Heart right ventricle (tissue), 16 donors: ENCODE results near the gene PLN. TPM values are rescaled to one million over a fixed set of nuclear protein-coding genes. Genes with fewer than 3 reads are reported as not detected.

Experiments
- ATAC-seq, 8 donors: fragments of 200-7000 bp; cut with Tn5 transposase; one replicate each; pipeline ENCODE4 v1.9.1; 2020; ENCODE audit warnings: mild to moderate bottlenecking in 8 of 8, moderate library complexity in 8 of 8, moderate number of reproducible peaks in 1 of 8
- DNase-seq, 2 donors: peaks; one replicate each; pipeline ENCODE4 v3.0.0-alpha.2; 2020
- H3K27ac ChIP-seq, 10 donors: fragments of 200-600 bp; sonication (generic) in 2 of 10; one replicate each; pipeline versions ENCODE4 v1.5.0 to v1.8.0; 2020 to 2022; ENCODE audit warnings: mild to moderate bottlenecking in 3 of 10
- H3K27me3 ChIP-seq, 7 donors: fragments of 200-600 bp; one replicate each; pipeline ENCODE4 v1.8.0; 2021 to 2022; ENCODE audit warnings: mild to moderate bottlenecking in 2 of 7
- H3K36me3 ChIP-seq, 9 donors: fragments of 200-600 bp; sonication (generic) in 1 of 9; one replicate each; pipeline versions ENCODE4 v1.5.0 to v1.8.0; 2020 to 2022; ENCODE audit warnings: mild to moderate bottlenecking in 2 of 9
- H3K4me1 ChIP-seq, 9 donors: fragments of 200-600 bp; sonication (generic) in 1 of 9; one replicate each; pipeline versions ENCODE4 v1.5.0 to v1.8.0; 2020 to 2022; ENCODE audit warnings: mild to moderate bottlenecking in 4 of 9
- H3K4me3 ChIP-seq, 10 donors: fragments of 200-600 bp; sonication (generic) in 2 of 10; one replicate each; pipeline versions ENCODE4 v1.5.0 to v1.8.0; 2020 to 2022; ENCODE audit warnings: mild to moderate bottlenecking in 7 of 10, moderate library complexity in 2 of 10
- H3K9me3 ChIP-seq, 11 donors: fragments of 200-600 bp in 10 of 11; sonication (generic) in 2 of 11; one replicate each; pipeline versions ENCODE4 v1.5.0 to v1.8.0; 2013 to 2022; ENCODE audit warnings: mild to moderate bottlenecking in 2 of 11, control low read depth in 1 of 11, moderate library complexity in 1 of 11
- WGBS, 2 donors: extraction: QIAGEN DNeasy Blood & Tissue Kit; methylation state at CpG; one replicate each; pipeline ENCODE4 v1.1.7; 2013; ENCODE audit warnings: inconsistent platforms in 1 of 2; 5-methylcytosine and 5-hydroxymethylcytosine counted together
- intact Hi-C, 10 donors: fragments of 100-400 bp; cut with DNase I; formaldehyde crosslinking; loops; one replicate each; pipeline versions ENCODE4 v1.11.1 to v1.14.2; 2022
- polyA plus RNA-seq, 2 donors: library from polyadenylated mRNA; stranded (reverse); fragments of 200-250 nt; gene quantifications; one replicate each; pipeline ENCODE4 v1.2.3, GENCODE V29; 2013
- total RNA-seq, 10 donors: library from RNA; stranded (reverse); fragmentation: NEBNext Ultra II Directional in 3 of 10; extraction: Animal tissue kit (Norgen Biotek cat#: 25700) in 3 of 10; gene quantifications; one replicate each; pipeline versions ENCODE4 v1.2.1 to v1.2.4, GENCODE V29; 2021 to 2023
- TF ChIP-seq, protein P1 (sequence below), 9 donors: fragments of 200-600 bp; sonication (generic) in 2 of 9; IDR thresholded peaks; one replicate each; pipeline versions ENCODE4 v1.5.0 to v1.8.0; 2021 to 2022; ENCODE audit warnings: antibody characterized with exemption in 9 of 9, mild to moderate bottlenecking in 5 of 9, moderate library complexity in 1 of 9
- donor health status: Arrhythmogenic right ventricular cardiomyopathy.
- donor health status: ischemic (EF 13 %, LVEDD 7.1; RV severe dilation, severe dysfunction).
- donor health status: healthy with polysubstance abuse.
- donor health status: DM: no; HTN: yes; CAD: no.
- donor health status: DM: no; HTN: no; CAD: no.
- donor health status: ischemic (EF 25% LVEDD 6.9; RV normal size, moderate dysfunction).
- donor health status: ischemic (EF 25% LVEDD 5.7; RV mildly dilated, moderate dysfunction).
- donor health status: healthy.
- donor health status: DM: yes; HTN: yes; CAD: no.
- donor health status: Ischemic cardiomyopathy.
- donor health status: ischemic (EF 35%, LVEDD 5.7; RV mildly dilated, moderate dysfunction).
- donor health status: nonischemic (EF 11% LVEDD 7.7; RV severe dilation, severe dysfunction).
- donor health status: DM: yes; HTN: yes; CAD: no.
- donor health status: PGD.
- donor health status: ischemic (EF 29% LVEDD 5.4; RV normal size, mild dysfunction).
- donor health status: nonischemic (EF 23%, LVEDD 6.1; RV moderate dilation, normal function).

The PLN gene
- total and polyA plus RNA-seq, 12 donors, result 764 to 3,094 (median 2,593) TPM

DNA sequence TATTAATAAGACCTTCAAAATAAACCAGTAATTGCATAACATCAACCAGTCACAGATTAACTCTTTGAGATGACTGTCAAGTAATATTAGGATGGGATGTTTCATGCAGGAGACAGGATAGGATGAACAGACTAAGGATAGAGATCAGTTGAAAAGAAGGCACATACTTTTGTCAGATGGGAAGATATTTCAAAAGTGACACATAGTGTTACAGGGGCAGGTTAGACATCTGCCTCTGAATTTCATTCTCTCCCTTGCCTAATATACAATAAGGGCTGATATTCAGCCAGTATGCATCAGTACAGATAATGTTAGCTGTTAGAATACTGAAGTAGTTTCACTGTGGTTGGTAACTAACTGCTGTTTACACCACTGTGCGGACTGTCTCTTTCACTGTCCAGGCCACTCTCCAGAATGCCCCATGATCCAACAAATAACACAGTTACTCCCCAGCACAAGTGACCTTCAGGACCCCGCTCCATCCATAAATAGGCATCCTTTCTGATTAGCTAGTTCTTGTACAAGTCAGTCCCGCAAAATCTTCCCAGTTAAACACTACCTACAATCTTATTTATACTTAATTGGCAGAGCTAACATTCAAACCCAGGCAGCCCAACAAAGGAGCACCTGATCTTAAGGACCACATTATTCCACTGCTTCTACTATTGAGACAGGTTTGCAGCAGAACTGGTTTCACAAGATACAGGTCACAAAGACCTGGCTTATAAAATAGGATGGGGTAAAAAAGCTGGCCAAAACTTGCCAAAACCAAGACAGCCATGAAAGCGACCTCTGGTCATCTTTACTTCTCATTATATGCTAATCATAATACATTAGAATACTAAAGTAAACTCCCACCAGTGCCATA, 21.9 kb upstream of the PLN start:
- intact Hi-C loops, result no loop called here
- ATAC-seq (peak in 7 of 8 donors; percentile 25 to 94 (median 63)), DNase-seq (no peak)
- WGBS, 2 donors, result 61 to 70% methylated on average over 4 of the region's 4 CpGs
- peak overlapping the region; percentile 11 to 68 (median 58) for H3K27ac ChIP-seq
- H3K4me3 ChIP-seq, result no peak overlapping the region
- peaks cover 0 to 27% (median 0%) of the 10 kb centered on the region in 9 donors for H3K36me3 ChIP-seq
- H3K4me1 ChIP-seq, result peaks cover 0 to 41% (median 26%) of the 10 kb centered on the region in 9 donors
- TF ChIP-seq, protein P1, sequence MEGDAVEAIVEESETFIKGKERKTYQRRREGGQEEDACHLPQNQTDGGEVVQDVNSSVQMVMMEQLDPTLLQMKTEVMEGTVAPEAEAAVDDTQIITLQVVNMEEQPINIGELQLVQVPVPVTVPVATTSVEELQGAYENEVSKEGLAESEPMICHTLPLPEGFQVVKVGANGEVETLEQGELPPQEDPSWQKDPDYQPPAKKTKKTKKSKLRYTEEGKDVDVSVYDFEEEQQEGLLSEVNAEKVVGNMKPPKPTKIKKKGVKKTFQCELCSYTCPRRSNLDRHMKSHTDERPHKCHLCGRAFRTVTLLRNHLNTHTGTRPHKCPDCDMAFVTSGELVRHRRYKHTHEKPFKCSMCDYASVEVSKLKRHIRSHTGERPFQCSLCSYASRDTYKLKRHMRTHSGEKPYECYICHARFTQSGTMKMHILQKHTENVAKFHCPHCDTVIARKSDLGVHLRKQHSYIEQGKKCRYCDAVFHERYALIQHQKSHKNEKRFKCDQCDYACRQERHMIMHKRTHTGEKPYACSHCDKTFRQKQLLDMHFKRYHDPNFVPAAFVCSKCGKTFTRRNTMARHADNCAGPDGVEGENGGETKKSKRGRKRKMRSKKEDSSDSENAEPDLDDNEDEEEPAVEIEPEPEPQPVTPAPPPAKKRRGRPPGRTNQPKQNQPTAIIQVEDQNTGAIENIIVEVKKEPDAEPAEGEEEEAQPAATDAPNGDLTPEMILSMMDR (IDR thresholded peaks at IDR 0.05), result no peak
- H3K9me3 ChIP-seq, result peaks cover 0 to 7% (median 0%) of the 10 kb centered on the region in 11 donors
- H3K27me3 ChIP-seq, result no peaks in the 10 kb centered on the region

DNA sequence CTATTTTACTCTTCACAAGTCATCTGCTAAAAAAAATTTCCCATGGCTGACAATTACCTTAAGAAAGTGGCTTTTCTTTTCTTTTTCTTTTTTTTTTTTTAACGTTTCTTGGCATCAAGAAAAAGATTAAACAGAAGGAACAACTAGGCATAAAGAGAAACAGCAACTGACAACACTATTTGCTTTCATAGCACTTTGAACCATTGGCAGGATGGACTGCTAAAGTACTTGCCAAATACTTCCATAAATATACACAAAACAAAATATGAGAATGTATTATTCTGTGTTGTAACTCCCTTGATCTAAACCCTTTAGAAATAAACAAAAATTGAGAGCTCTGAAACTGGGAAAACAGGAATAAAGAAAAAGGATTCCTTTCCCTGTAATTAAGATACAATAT, 20.0 kb upstream of the PLN start:
- DNase-seq, result no peak
- Histone ChIP-seq H3K27ac (peak overlapping the region in 8 of 10 donors; percentile 9 to 67 (median 52)), H3K27me3 (no peaks in the 10 kb centered on the region), H3K9me3 (peaks cover 0 to 11% (median 0%) of the 10 kb centered on the region in 11 donors), H3K36me3 (peaks cover 0 to 8% (median 0%) of the 10 kb centered on the region in 9 donors), H3K4me3 (no peak overlapping the region), H3K4me1 (peaks cover 0 to 49% (median 26%) of the 10 kb centered on the region in 9 donors)
- no peak for ATAC-seq
- TF ChIP-seq, protein P1 (IDR thresholded peaks at IDR 0.05), result no peak
- 12% methylated on average over 1 of the region's 1 CpG for WGBS, 2 donors
- intact Hi-C loops, result no loop called here

DNA sequence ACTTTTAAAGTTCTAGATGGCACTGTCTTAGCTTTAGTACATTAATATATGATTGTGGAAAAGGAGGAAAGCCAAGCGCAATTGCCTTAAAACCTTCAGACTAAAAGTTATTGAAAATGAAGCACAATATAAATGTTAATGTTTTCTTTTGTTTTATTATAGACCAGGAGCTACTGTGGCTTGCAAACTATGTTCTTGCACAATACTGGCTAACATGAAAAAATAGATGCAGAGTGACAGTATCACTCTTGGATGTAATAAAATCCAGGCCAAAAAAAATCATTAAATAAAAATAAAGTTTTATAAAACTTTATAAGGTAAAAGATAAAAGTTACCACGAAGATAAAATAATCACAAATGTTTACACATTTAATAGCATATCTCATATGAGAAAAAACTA, 18.3 kb upstream of the PLN start:
- no peaks in the 10 kb centered on the region for H3K36me3 ChIP-seq
- no peak overlapping the region for H3K4me3 ChIP-seq
- H3K27ac ChIP-seq, result peak overlapping the region in 4 of 10 donors; percentile 20 to 67 (median 36)
- H3K27me3 ChIP-seq, result no peaks in the 10 kb centered on the region
- WGBS, 2 donors, result 88 to 92% methylated on average over 2 of the region's 2 CpGs
- H3K4me1 ChIP-seq, result peaks cover 0 to 49% (median 26%) of the 10 kb centered on the region in 9 donors
- intact Hi-C loops, result no loop called here
- H3K9me3 ChIP-seq, result peaks cover 0 to 11% (median 0%) of the 10 kb centered on the region in 11 donors
- ATAC-seq, result no peak
- TF ChIP-seq, protein P1 (IDR thresholded peaks at IDR 0.05), result no peak
- no peak for DNase-seq

DNA sequence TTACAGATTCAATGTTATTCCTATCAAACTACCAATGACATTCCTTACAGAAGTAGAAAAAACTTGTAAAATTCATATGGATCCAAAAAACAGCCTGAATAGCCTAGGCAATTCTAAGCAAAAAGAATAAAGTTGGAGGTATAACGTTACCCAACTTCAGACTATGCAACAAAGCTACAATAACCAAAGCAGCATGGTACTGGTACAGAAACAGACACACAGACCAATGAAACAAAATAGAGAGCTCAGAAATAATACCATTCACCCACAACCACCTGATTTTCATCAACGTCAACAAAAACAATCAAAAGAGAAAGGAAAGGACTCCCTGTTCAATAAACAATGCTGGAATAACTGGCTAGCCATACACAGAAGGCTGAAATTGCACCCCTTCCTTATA, 17.2 kb upstream of the PLN start:
- Histone ChIP-seq H3K36me3 (no peaks in the 10 kb centered on the region), H3K27me3 (no peaks in the 10 kb centered on the region), H3K27ac (peak overlapping the region in 1 of 10 donors; percentile 67), H3K9me3 (peaks cover 0 to 11% (median 0%) of the 10 kb centered on the region in 11 donors), H3K4me1 (peaks cover 0 to 42% (median 20%) of the 10 kb centered on the region in 9 donors), H3K4me3 (no peak overlapping the region)
- ATAC-seq (no peak), DNase-seq (no peak)
- intact Hi-C loops, result no loop called here
- 92 to 100% methylated on average over 2 of the region's 2 CpGs for WGBS, 2 donors
- TF ChIP-seq, protein P1 (IDR thresholded peaks at IDR 0.05), result no peak
